Cardiac fibroblast (primary cell): Measurements from ENCODE around the gene LRP1.

Source experiments
- DNase-seq, 2 donors: peaks; one replicate each; pipeline versions ENCODE4 v3.0.0 to v3.0.0-alpha.2; 2010; ENCODE audit warnings: low read depth in 2 of 2
- H3K4me3 ChIP-seq, 2 donors: replicated peaks in 1 of 2; 1 replicate in 1 of 2; 2 replicates in 1 of 2; pipeline ENCODE4 v1.5.1; 2011; ENCODE audit warnings: low read depth in 2 of 2, low read length in 2 of 2, mild to moderate bottlenecking in 2 of 2, moderate library complexity in 1 of 2
- TF ChIP-seq, protein P1 (sequence below): IDR thresholded peaks from one replicate; pipeline ENCODE4 v1.5.1; 2011; ENCODE audit warnings: low read depth, mild to moderate bottlenecking, low read length, inconsistent platforms

The LRP1 gene

DNA sequence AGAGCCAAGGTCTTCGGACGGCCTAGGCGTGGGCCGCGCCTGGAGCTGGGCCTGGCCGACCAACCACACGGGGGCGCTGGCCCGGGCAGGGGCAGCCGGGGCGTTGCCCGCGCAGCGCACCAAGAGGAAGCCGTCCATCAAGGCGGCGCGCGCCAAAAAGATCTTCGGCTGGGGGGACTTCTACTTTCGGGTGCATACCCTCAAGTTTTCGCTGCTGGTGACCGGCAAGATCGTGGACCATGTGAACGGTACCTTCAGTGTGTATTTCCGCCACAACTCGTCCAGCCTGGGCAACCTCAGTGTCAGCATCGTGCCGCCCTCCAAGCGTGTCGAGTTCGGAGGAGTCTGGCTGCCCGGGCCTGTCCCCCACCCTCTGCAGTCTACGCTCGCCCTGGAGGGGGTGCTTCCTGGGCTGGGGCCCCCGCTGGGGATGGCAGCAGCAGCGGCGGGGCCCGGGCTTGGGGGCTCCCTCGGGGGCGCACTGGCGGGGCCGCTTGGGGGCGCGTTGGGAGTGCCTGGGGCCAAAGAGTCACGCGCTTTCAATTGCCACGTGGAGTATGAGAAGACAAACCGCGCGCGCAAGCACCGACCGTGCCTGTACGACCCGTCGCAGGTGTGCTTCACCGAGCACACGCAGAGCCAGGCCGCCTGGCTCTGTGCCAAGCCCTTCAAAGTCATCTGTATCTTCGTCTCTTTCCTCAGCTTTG lies 96.8 kb downstream of the LRP1 start:
- H3K4me3 ChIP-seq: no peak overlapping the region
- TF ChIP-seq, protein P1, sequence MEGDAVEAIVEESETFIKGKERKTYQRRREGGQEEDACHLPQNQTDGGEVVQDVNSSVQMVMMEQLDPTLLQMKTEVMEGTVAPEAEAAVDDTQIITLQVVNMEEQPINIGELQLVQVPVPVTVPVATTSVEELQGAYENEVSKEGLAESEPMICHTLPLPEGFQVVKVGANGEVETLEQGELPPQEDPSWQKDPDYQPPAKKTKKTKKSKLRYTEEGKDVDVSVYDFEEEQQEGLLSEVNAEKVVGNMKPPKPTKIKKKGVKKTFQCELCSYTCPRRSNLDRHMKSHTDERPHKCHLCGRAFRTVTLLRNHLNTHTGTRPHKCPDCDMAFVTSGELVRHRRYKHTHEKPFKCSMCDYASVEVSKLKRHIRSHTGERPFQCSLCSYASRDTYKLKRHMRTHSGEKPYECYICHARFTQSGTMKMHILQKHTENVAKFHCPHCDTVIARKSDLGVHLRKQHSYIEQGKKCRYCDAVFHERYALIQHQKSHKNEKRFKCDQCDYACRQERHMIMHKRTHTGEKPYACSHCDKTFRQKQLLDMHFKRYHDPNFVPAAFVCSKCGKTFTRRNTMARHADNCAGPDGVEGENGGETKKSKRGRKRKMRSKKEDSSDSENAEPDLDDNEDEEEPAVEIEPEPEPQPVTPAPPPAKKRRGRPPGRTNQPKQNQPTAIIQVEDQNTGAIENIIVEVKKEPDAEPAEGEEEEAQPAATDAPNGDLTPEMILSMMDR: no peak
- peak in 1 of 2 donors; percentile 49 for DNase-seq

DNA sequence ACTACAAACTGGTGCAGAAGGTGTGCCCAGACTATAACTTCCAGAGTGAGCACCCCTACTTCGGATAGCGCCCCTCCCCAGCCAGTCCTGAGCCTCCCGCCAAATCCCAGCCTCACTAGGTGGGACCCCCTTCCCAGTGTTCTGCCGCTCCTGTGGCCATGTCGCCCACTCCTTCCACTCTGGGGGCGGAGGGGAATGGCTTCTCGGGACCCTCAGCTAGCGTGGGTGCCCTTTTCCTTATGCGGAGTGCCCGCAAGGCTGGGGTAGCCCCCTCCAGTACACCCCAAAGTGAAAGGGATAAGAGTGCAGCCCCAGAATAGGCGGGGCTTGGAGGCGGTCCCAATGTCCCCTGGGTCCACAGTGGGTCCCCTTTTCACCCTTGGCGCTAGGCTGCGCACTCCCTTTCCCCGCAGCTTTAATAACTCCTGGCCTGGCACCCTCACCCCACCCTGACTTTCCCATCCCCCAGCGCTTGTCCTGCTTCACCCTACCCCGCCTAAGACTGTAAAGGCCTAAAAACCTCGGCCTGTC lies 97.5 kb downstream of the LRP1 start:
- TF ChIP-seq, protein P1: no peak
- H3K4me3 ChIP-seq: no peak overlapping the region
- no peak for DNase-seq

DNA sequence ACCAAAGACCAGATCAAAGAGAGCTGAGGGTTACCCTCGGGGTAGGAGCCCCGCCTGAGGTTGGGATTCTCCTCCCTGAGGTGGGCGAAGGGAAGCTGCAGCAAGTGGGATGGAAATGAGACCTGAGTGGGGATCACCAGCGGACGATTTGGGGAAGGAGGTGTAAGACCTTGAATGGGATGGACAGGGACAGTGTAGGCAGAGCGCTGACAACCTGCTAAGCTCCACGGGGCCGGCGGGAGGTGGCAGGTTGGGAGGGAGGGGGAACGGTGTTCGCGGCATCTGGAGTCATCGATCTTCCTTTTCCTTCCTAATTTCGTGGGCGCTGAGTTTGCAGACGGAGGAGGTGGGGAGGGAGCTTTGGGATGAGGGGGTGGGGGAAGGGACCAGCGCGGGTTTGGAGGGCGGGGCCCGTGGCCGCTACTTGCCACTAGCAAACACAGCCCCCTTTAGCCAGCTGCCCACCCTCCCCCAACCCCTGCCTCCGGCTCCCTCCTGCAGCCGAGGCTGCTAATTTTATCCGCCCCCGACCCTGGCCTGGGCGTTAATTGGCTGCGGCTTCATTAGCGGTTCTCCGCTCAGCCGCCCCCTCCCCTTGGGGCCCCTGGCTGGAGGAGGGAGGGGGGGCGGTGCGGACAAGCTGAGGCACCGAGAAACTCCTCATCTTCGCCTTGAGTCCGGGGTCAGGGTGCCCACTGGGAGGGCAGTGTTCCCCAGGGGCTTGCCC lies 98.5 kb downstream of the LRP1 start:
- TF ChIP-seq, protein P1: no peak
- H3K4me3 ChIP-seq: no peak overlapping the region
- DNase-seq: no peak

DNA sequence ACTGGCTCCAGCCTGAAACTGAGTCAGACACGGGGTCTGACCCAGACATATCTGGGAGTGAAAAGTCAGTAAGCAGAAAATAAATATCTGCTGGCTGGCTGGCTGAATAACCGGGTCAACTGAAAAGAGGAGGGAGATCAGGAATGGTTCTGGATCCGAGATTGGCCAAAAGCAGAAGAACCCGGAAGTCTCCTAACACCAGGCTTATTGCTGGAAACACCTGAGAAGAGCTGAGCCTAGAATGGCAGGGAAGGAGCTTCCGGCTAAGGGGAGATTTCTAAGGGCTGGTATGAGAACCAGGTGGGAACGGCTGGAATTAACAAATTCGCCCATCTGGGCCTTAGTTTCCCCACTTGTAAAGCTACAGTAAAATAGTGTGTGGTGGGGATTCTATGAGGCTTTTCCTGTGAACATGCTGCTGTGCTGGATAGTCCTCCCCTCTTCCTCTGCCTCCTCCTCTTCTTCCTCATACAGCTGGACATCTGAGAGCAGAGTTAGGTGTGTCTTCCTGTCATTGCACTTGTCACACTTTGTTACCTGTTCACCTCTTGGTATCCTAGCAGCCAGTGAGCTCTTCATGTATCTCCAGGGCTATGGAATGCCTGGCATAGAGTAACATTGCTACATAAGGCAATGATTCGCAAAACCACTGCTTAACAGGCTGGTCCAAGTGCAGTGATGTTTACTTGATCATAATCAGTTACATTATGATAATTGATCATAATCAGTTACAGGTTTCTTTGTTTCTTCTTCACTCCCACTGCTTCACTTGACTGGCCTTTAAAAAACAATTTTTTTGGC lies 99.2 kb downstream of the LRP1 start:
- TF ChIP-seq, protein P1: no peak
- DNase-seq: no peak
- no peak overlapping the region for H3K4me3 ChIP-seq

DNA sequence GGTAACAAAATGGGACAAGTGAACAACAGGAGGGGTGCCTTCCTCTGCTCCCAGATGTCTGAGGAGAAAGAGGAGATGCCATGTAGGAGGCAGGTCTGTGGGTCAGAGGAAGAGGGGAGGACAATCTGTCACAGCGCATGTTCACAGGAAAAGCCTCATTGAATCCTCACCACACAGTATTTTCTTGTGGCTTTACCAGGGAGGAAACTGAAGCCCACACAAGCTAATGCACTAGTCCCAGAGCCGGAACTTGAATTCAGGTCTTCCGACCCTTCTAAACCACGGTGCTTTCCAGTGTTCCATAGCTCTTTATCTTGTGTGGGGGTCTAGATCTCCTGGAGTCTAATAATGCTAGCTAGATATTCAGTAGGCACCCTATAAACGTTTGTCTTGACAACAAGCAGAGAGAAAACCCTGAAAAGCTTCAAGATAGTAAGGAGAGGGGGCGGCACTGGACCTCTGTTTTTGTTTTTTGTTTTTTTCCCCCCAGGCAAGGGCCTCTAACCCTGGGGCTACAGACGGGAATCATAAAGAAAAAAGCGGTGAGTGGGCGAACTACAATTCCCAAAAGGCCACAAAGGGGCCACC lies 100.9 kb downstream of the LRP1 start:
- peak in 1 of 2 donors; percentile 31 for DNase-seq
- TF ChIP-seq, protein P1: no peak
- H3K4me3 ChIP-seq: peak overlapping the region; percentile 66

DNA sequence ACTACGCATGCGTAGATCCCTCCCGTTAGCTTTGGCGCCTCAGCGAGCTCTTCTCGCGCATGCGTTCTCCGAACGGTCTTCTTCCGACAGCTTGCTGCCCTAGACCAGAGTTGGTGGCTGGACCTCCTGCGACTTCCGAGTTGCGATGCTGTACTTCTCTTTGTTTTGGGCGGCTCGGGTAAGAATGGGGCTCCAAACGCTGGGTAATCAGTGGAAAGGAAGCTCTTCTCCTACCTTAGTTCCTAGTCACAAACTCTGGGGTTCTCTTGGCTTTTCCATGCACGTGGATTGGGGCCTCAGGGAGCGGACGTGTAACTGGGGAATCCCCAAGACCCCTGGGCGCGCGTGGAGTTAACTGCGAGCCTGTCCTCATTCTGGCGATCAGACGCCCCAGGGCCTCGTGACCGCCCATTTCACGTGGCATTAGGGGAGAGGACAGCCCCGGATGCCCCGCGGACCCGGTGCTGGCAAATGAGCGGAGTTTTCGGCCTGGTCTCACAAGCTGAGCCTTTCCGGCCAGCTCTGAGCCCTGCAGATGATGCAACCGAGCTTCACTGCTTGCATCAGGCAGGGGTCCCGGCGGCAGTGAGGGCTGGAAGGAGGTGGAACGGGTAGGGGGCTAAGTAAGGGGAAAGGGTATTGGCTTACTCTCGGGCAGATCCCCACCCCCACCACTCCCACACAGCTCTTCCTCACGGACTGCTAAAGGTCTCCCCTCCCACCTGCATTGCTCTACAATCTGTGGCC lies 101.5 kb downstream of the LRP1 start, which contains the start of gene SHMT2:
SHMT2 (plus strand) TSS at position 78 of the 747 bp plus-strand sequence; CDS start at position 146, 68 bp downstream.
- peak within 1 kb of the TSS; percentile 66 for H3K4me3 ChIP-seq
- TF ChIP-seq, protein P1: no peak
- peak; percentile 97 for DNase-seq
